Measurements from ENCODE around the gene IFFO2. TPM values are rescaled to one million over a fixed set of nuclear protein-coding genes. Genes with fewer than 3 reads are reported as not detected.
A peak's percentile ranks its signal among the peaks of the same experiment; 100 is the strongest.

The IFFO2 gene
- total and polyA plus RNA-seq, 2 of the 13 experiments (the other 11 are each of a cell fraction or from before 2014, with no cell fraction given) = 7.3 to 16.7 TPM

- TF ChIP-seq EP300 (IDR thresholded peaks at IDR 0.05; ENCODE audit: low read depth in 2 of 2, low read length in 2 of 2) = 0 out of 4 replicates have a peak, but pooled peaks of 1 of the 2 experiments have one; percentile 19
- no peak; the same call in 1 of the 2 replicates for TF ChIP-seq EP300 (CRISPR knock-in tag; IDR thresholded peaks at IDR 0.05; ENCODE audit: borderline replicate concordance)
- no peak for TF ChIP-seq E2F1 (CRISPR knock-in tag; IDR thresholded peaks at IDR 0.05)
- TF ChIP-seq ZNF672 (CRISPR knock-in tag; IDR thresholded peaks at IDR 0.05) = no peak
- TF ChIP-seq ZNF180 (CRISPR knock-in tag; IDR thresholded peaks at IDR 0.05; ENCODE audit: borderline replicate concordance, low read depth) = no peak
- TF ChIP-seq ZZZ3 (CRISPR knock-in tag; IDR thresholded peaks at IDR 0.05; ENCODE audit: borderline replicate concordance) = no peak
- no peak for TF ChIP-seq ZFP37 (CRISPR knock-in tag; IDR thresholded peaks at IDR 0.05; ENCODE audit: borderline replicate concordance)
- no peak for TF ChIP-seq KDM3A (CRISPR knock-in tag; IDR thresholded peaks at IDR 0.05; ENCODE audit: low read depth)
- no peak for TF ChIP-seq HDAC6 (IDR thresholded peaks at IDR 0.05; ENCODE audit: low read depth, low read length)
- peak; percentile 51; the same call in 1 of the 2 replicates for TF ChIP-seq HDAC2 (CRISPR knock-in tag; IDR thresholded peaks at IDR 0.05)
- no peak for TF ChIP-seq ZNF576 (CRISPR knock-in tag; IDR thresholded peaks at IDR 0.05)
- no peak for TF ChIP-seq BORCS8-MEF2B (CRISPR knock-in tag; IDR thresholded peaks at IDR 0.05)
- peak; percentile 84 for TF ChIP-seq RCOR2 (CRISPR knock-in tag; IDR thresholded peaks at IDR 0.05)
- no peak for TF ChIP-seq ZNF772 (CRISPR knock-in tag; IDR thresholded peaks at IDR 0.05)
- TF ChIP-seq E2F2 (CRISPR knock-in tag; IDR thresholded peaks at IDR 0.05; ENCODE audit: borderline replicate concordance) = no peak
- no peak for TF ChIP-seq LBX2 (CRISPR knock-in tag; IDR thresholded peaks at IDR 0.05; ENCODE audit: borderline replicate concordance)
- no peak for TF ChIP-seq ZNF577 (CRISPR knock-in tag; IDR thresholded peaks at IDR 0.05; ENCODE audit: borderline replicate concordance, low read depth)
- TF ChIP-seq TEF (CRISPR knock-in tag; IDR thresholded peaks at IDR 0.05) = no peak
- TF ChIP-seq NFRKB (IDR thresholded peaks at IDR 0.05) = no peak
- no peak for TF ChIP-seq ZBTB43 (CRISPR knock-in tag; conservative IDR thresholded peaks at IDR 0.05)
- no peak for TF ChIP-seq STAT5B (CRISPR knock-in tag; IDR thresholded peaks at IDR 0.05)
- TF ChIP-seq ATF3 (CRISPR knock-in tag; IDR thresholded peaks at IDR 0.05) = no peak
- no peak for TF ChIP-seq ZNF547 (CRISPR knock-in tag; IDR thresholded peaks at IDR 0.05)
- no peak for TF ChIP-seq HES4 (CRISPR knock-in tag; IDR thresholded peaks at IDR 0.05; ENCODE audit: borderline replicate concordance)
- TF ChIP-seq PAX8 (CRISPR knock-in tag; IDR thresholded peaks at IDR 0.05; ENCODE audit: borderline replicate concordance) = no peak
- TF ChIP-seq ESRRA (CRISPR knock-in tag; IDR thresholded peaks at IDR 0.05; ENCODE audit: low read depth) = no peak
Observed at GRCh38 chr1:18957532-18958300, 1.2 kb upstream of the IFFO2 start (continued).
